Stimulated activated CD8-positive, alpha-beta memory T cell treated with anti-CD3 and anti-CD28 coated beads, Interleukin-2, amount 100 ng/mL, for 1 hour (primary cell): ENCODE measurements around the gene ZNF668.
A peak's percentile ranks its signal among the peaks of the same experiment; 100 is the strongest.

Experiments used
- DNase-seq, 2 donors: peaks; one replicate each; pipeline ENCODE4 v3.0.0-alpha.2; 2020; ENCODE audit warnings: low read depth in 2 of 2

The ZNF668 gene

GRCh38 chr16:31073970-31074813 is at the start of gene ZNF668, which contains the start of gene ZNF646:
Gene ZNF668 (minus strand): TSS chr16:31074240. CDS start chr16:31064459, 9,781 bp downstream.
Gene ZNF646 (plus strand): TSS chr16:31074422. CDS start chr16:31076325, 1,903 bp downstream.
- peak; percentile 95 to 96 for DNase-seq

- no peak for DNase-seq
Observed at GRCh38 chr16:31120129-31120528, 46.1 kb upstream of the ZNF668 start.

- no peak for DNase-seq
Observed at GRCh38 chr16:31118223-31119155, 44.4 kb upstream of the ZNF668 start.

GRCh38 chr16:31117384-31118222 is 43.6 kb upstream of the ZNF668 start, which contains the start of gene KAT8:
Gene KAT8 (plus strand): TSS chr16:31117664. CDS start chr16:31117682, 18 bp downstream.
- peak; percentile 92 to 94 for DNase-seq

- no peak for DNase-seq
Observed at GRCh38 chr16:31114468-31114867, 40.4 kb upstream of the ZNF668 start.

GRCh38 chr16:31113121-31114120 is 39.4 kb upstream of the ZNF668 start:
- no peak for DNase-seq

GRCh38 chr16:31112711-31113110 is 38.7 kb upstream of the ZNF668 start:
- DNase-seq, result no peak

- no peak for DNase-seq
Observed at GRCh38 chr16:31111881-31112466, 37.9 kb upstream of the ZNF668 start.

- no peak for DNase-seq
Observed at GRCh38 chr16:31110106-31111034, 36.3 kb upstream of the ZNF668 start.

- no peak for DNase-seq
Observed at GRCh38 chr16:31109622-31110021, 35.6 kb upstream of the ZNF668 start.

- no peak for DNase-seq
Observed at GRCh38 chr16:31108794-31109558, 34.9 kb upstream of the ZNF668 start.

GRCh38 chr16:31108035-31108793 is 34.2 kb upstream of the ZNF668 start, which contains the start of gene BCKDK:
Gene BCKDK (plus strand): TSS chr16:31108386. CDS start chr16:31109224, 838 bp downstream.
- DNase-seq, result peak; percentile 21 to 27

- DNase-seq, result no peak
Observed at GRCh38 chr16:31107465-31107867, 33.4 kb upstream of the ZNF668 start.

- DNase-seq, result no peak
Observed at GRCh38 chr16:31106509-31107464, 32.7 kb upstream of the ZNF668 start.

- peak; percentile 63 to 69 for DNase-seq
Observed at GRCh38 chr16:31105677-31106213, 31.7 kb upstream of the ZNF668 start.
